Activated naive CD4-positive, alpha-beta T cell treated with anti-CD3 and anti-CD28 coated beads, Interleukin-2, amount 10 ng/mL, durations not matched to agents 7 days and 5 days (primary cell): ENCODE data around the gene FLOT1.
"Not testable (repeated sequence)": the region's sequence is repeated elsewhere in the genome, so short reads cannot be mapped to it uniquely, and the experiment has no call there.

Experiments used
- CTCF ChIA-PET: fragments of 350-600 bp; sonication (Branson Sonifier 250); formaldehyde crosslinking; loops from one replicate; lab custom pipeline; 2021; ENCODE audit warnings: antibody characterized with exemption; lab: Charles Lee
- DNase-seq: peaks from one replicate; pipeline ENCODE4 v3.0.0-alpha.2; 2020
- H3K27ac Mint-ChIP-seq: one replicate; pipeline ENCODE4 v1.8.0; 2021; ENCODE audit warnings: mild to moderate bottlenecking, moderate library complexity, mixed read lengths
- H3K27me3 Mint-ChIP-seq: one replicate; pipeline ENCODE4 v1.8.0; 2021; ENCODE audit warnings: mild to moderate bottlenecking, mixed read lengths
- H3K36me3 Mint-ChIP-seq: one replicate; pipeline ENCODE4 v1.8.0; 2021; ENCODE audit warnings: mixed read lengths
- H3K4me1 Mint-ChIP-seq: one replicate; pipeline ENCODE4 v1.8.0; 2021; ENCODE audit warnings: mixed read lengths
- H3K4me3 Mint-ChIP-seq: one replicate; pipeline ENCODE4 v1.8.0; 2021; ENCODE audit warnings: mild to moderate bottlenecking, moderate library complexity, mixed read lengths
- H3K9me3 Mint-ChIP-seq: one replicate; pipeline ENCODE4 v1.8.0; 2021; ENCODE audit warnings: mixed read lengths

Gene FLOT1

GRCh38 chr6:30719356-30719755 is 23.1 kb downstream of the FLOT1 start:
- Mint-ChIP-seq H3K9me3 (no peaks in the 10 kb centered on the region), H3K4me3 (peak overlapping the region; percentile 88), H3K27me3 (no peaks in the 10 kb centered on the region), H3K27ac (peak overlapping the region; percentile 92), H3K4me1 (peaks cover 64% of the 10 kb centered on the region), H3K36me3 (peaks cover 64% of the 10 kb centered on the region)
- no peak for DNase-seq
- CTCF ChIA-PET = interaction anchor here (1.2 to 12.3 kb wide), 4 partner anchors 12 to 101 kb away, joined by 3 to 285 read pairs (median 6); partner anchors contain the start of gene MRPS18B

- CTCF ChIA-PET = interaction anchor here (0.8 to 12.3 kb wide), 4 partner anchors 13 to 100 kb away, joined by 3 to 285 read pairs (median 4); partner anchors contain the start of gene MRPS18B
- H3K27ac Mint-ChIP-seq = peak overlapping the region; percentile 97
- not testable (repeated sequence) for H3K27me3 Mint-ChIP-seq, H3K9me3 Mint-ChIP-seq, DNase-seq
- H3K4me3 Mint-ChIP-seq = peak overlapping the region; percentile 88
- peaks cover 63% of the 10 kb centered on the region for H3K36me3 Mint-ChIP-seq
- peaks cover 60% of the 10 kb centered on the region for H3K4me1 Mint-ChIP-seq
These were observed 24.4 kb downstream of the FLOT1 start for GRCh38 chr6:30717845-30718720.

GRCh38 chr6:30717129-30717844 is 25.2 kb downstream of the FLOT1 start, which contains the start of gene MDC1:
Gene MDC1 (minus strand): TSS chr6:30717281. CDS start chr6:30715175, 2,106 bp downstream.
- CTCF ChIA-PET = interaction anchor here (0.6 to 12.3 kb wide), 4 partner anchors 13 to 191 kb away, joined by 3 to 285 read pairs (median 3); partner anchors contain the start of genes GTF2H4 and MRPS18B
- peak; percentile 100 for DNase-seq
- Mint-ChIP-seq H3K4me3 (peak within 1 kb of the TSS; percentile 88), H3K9me3 (no peaks in the 10 kb centered on the region), H3K4me1 (peaks cover 62% of the 10 kb centered on the region), H3K27me3 (no peaks in the 10 kb centered on the region), H3K27ac (peak within 1 kb of the TSS; percentile 97), H3K36me3 (peaks cover 63% of the 10 kb centered on the region)

- Mint-ChIP-seq H3K27ac (peak overlapping the region; percentile 97), H3K4me1 (peaks cover 67% of the 10 kb centered on the region)
These were observed 25.7 kb downstream of the FLOT1 start for GRCh38 chr6:30716879-30717128.

GRCh38 chr6:30714263-30714662 is 28.2 kb downstream of the FLOT1 start:
- no peak for DNase-seq
- peaks cover 73% of the 10 kb centered on the region for H3K4me1 Mint-ChIP-seq
- H3K36me3 Mint-ChIP-seq = peaks cover 65% of the 10 kb centered on the region
- no peak overlapping the region for H3K4me3 Mint-ChIP-seq
- no peak overlapping the region for H3K27ac Mint-ChIP-seq
- CTCF ChIA-PET = interaction anchor here (0.9 kb wide), 1 partner anchor 9 kb away, joined by 5 read pairs; no protein-coding TSS in a partner anchor
- no peaks in the 10 kb centered on the region for H3K9me3 Mint-ChIP-seq
- no peaks in the 10 kb centered on the region for H3K27me3 Mint-ChIP-seq

More at GRCh38 chr6:30716879-30717128, 25.7 kb downstream of the FLOT1 start:
- DNase-seq = no peak
- CTCF ChIA-PET = interaction anchor here (0.6 to 12.3 kb wide), 3 partner anchors 37 to 191 kb away, joined by 3 to 285 read pairs (median 3); partner anchors contain the start of genes GTF2H4 and MRPS18B
- peak overlapping the region; percentile 88 for H3K4me3 Mint-ChIP-seq
- H3K9me3 Mint-ChIP-seq = no peaks in the 10 kb centered on the region
- peaks cover 63% of the 10 kb centered on the region for H3K36me3 Mint-ChIP-seq
- no peaks in the 10 kb centered on the region for H3K27me3 Mint-ChIP-seq

GRCh38 chr6:30712441-30712945 is 30.0 kb downstream of the FLOT1 start:
- Mint-ChIP-seq H3K36me3 (peaks cover 71% of the 10 kb centered on the region), H3K4me1 (peaks cover 61% of the 10 kb centered on the region), H3K4me3 (peak overlapping the region; percentile 67), H3K9me3 (no peaks in the 10 kb centered on the region), H3K27me3 (no peaks in the 10 kb centered on the region), H3K27ac (peak overlapping the region; percentile 92)
- DNase-seq = no peak
- CTCF ChIA-PET = interaction anchor here (1.0 to 1.8 kb wide), 3 partner anchors 10 to 40 kb away, joined by 3 to 10 read pairs (median 4); partner anchors contain the start of gene DHX16

- no peaks in the 10 kb centered on the region for H3K27me3 Mint-ChIP-seq
- H3K4me1 Mint-ChIP-seq = peaks cover 56% of the 10 kb centered on the region
- no peaks in the 10 kb centered on the region for H3K9me3 Mint-ChIP-seq
- H3K36me3 Mint-ChIP-seq = peaks cover 71% of the 10 kb centered on the region
- peak overlapping the region; percentile 67 for H3K4me3 Mint-ChIP-seq
- H3K27ac Mint-ChIP-seq = peak overlapping the region; percentile 92
- CTCF ChIA-PET = interaction anchor here (1.1 to 1.8 kb wide), 3 partner anchors 10 to 39 kb away, joined by 4 to 10 read pairs (median 4); partner anchors contain the start of gene DHX16
- peak; percentile 51 for DNase-seq
These were observed 30.6 kb downstream of the FLOT1 start for GRCh38 chr6:30711758-30712380.

- no peak for DNase-seq
- H3K27ac Mint-ChIP-seq = no peak overlapping the region
- H3K36me3 Mint-ChIP-seq = peaks cover 70% of the 10 kb centered on the region
- H3K27me3 Mint-ChIP-seq = no peaks in the 10 kb centered on the region
- CTCF ChIA-PET = interaction anchor here (0.8 kb wide), 1 partner anchor 30 kb away, joined by 3 read pairs; no protein-coding TSS in a partner anchor
- H3K9me3 Mint-ChIP-seq = no peaks in the 10 kb centered on the region
- peaks cover 35% of the 10 kb centered on the region for H3K4me1 Mint-ChIP-seq
- no peak overlapping the region for H3K4me3 Mint-ChIP-seq
These were observed 33.2 kb downstream of the FLOT1 start for GRCh38 chr6:30709101-30709868.

GRCh38 chr6:30707281-30707850 is 35.1 kb downstream of the FLOT1 start:
- CTCF ChIA-PET = interaction anchor here (0.7 kb wide), 1 partner anchor 26 kb away, joined by 3 read pairs; no protein-coding TSS in a partner anchor
- no peak for DNase-seq
- H3K27ac Mint-ChIP-seq = no peak overlapping the region
- no peaks in the 10 kb centered on the region for H3K9me3 Mint-ChIP-seq
- H3K27me3 Mint-ChIP-seq = no peaks in the 10 kb centered on the region
- no peak overlapping the region for H3K4me3 Mint-ChIP-seq
- peaks cover 69% of the 10 kb centered on the region for H3K36me3 Mint-ChIP-seq
- peaks cover 19% of the 10 kb centered on the region for H3K4me1 Mint-ChIP-seq

- Mint-ChIP-seq H3K27me3 (no peaks in the 10 kb centered on the region), H3K4me1 (peaks cover 2% of the 10 kb centered on the region), H3K4me3 (no peak overlapping the region), H3K27ac (peak overlapping the region; percentile 12), H3K9me3 (no peaks in the 10 kb centered on the region), H3K36me3 (peaks cover 55% of the 10 kb centered on the region)
- CTCF ChIA-PET = interaction anchor here (0.7 to 1.1 kb wide), 2 partner anchors 9 to 17 kb away, joined by 3 to 5 read pairs; no protein-coding TSS in a partner anchor
- DNase-seq = no peak
These were observed 36.9 kb downstream of the FLOT1 start for GRCh38 chr6:30705620-30706019.

- H3K9me3 Mint-ChIP-seq = no peaks in the 10 kb centered on the region
- H3K36me3 Mint-ChIP-seq = peaks cover 56% of the 10 kb centered on the region
- no peaks in the 10 kb centered on the region for H3K4me1 Mint-ChIP-seq
- H3K4me3 Mint-ChIP-seq = no peak overlapping the region
- CTCF ChIA-PET = interaction anchor here (0.7 to 1.6 kb wide), 3 partner anchors 12 to 164 kb away, joined by 3 to 5 read pairs (median 3); partner anchors contain the start of genes MDC1 and NRM
- H3K27me3 Mint-ChIP-seq = no peaks in the 10 kb centered on the region
- DNase-seq = no peak
- no peak overlapping the region for H3K27ac Mint-ChIP-seq
These were observed 38.7 kb downstream of the FLOT1 start for GRCh38 chr6:30703821-30704220.

GRCh38 chr6:30703011-30703410 is 39.5 kb downstream of the FLOT1 start:
- Mint-ChIP-seq H3K9me3 (no peaks in the 10 kb centered on the region), H3K36me3 (peaks cover 52% of the 10 kb centered on the region), H3K27ac (no peak overlapping the region), H3K27me3 (no peaks in the 10 kb centered on the region), H3K4me1 (no peaks in the 10 kb centered on the region), H3K4me3 (no peak overlapping the region)
- CTCF ChIA-PET = interaction anchor here (1.6 kb wide), 1 partner anchor 12 kb away, joined by 5 read pairs; the partner anchor contains the start of gene NRM
- DNase-seq = no peak
